Ovary (tissue), 9 donors: Measurements from ENCODE around the gene TTLL11. TPM values are rescaled to one million over a fixed set of nuclear protein-coding genes. Genes with fewer than 3 reads are reported as not detected.

Source experiments
- DNase-seq, 5 donors: peaks; one replicate each; pipeline ENCODE4 v3.0.0-alpha.2; 2019 to 2020
- H3K27ac ChIP-seq, 2 donors: fragments of 200-600 bp; one replicate each; pipeline versions ENCODE4 v1.5.1 to v1.8.0; 2019 to 2022
- H3K27me3 ChIP-seq: fragments of 200-600 bp; one replicate; pipeline ENCODE4 v1.8.0; 2022
- H3K36me3 ChIP-seq: fragments of 200-600 bp; sonication (generic); one replicate; pipeline ENCODE4 v1.5.1; 2019
- H3K4me1 ChIP-seq: one replicate; pipeline ENCODE4 v1.8.1; 2013; ENCODE audit warnings: mild to moderate bottlenecking, moderate library complexity; ENCODE audit not compliant: insufficient read depth
- H3K4me3 ChIP-seq: fragments of 200-600 bp; sonication (generic); one replicate; pipeline ENCODE4 v1.5.1; 2017
- H3K9me3 ChIP-seq, 2 donors: fragments of 200-600 bp in 1 of 2; sonication (generic) in 1 of 2; one replicate each; pipeline versions ENCODE4 v1.5.1 to v1.8.1; 2013 to 2019; ENCODE audit warnings: mild to moderate bottlenecking in 1 of 2, moderate library complexity in 1 of 2
- CTCF ChIP-seq, 3 donors: fragments of 450-650 bp in 2 of 3; fragments of 200-600 bp in 1 of 3; IDR thresholded peaks; one replicate each; pipeline versions ENCODE4 v1.5.1 to v1.8.0; 2016 to 2022; ENCODE audit warnings: antibody characterized with exemption in 3 of 3, mild to moderate bottlenecking in 1 of 3
- EP300 ChIP-seq: sonication (generic); formaldehyde crosslinking; IDR thresholded peaks from one replicate; pipeline ENCODE4 v1.6.1; 2017; ENCODE audit warnings: antibody characterized with exemption
- POLR2A ChIP-seq: fragments of 450-650 bp; IDR thresholded peaks from one replicate; pipeline ENCODE4 v1.6.1; 2017; ENCODE audit warnings: antibody characterized with exemption, mild to moderate bottlenecking, moderate library complexity
- WGBS, 3 donors: extraction: QIAGEN DNeasy Blood & Tissue Kit in 1 of 3; methylation state at CpG; one replicate each; pipeline versions ENCODE4 v1.1.5 to v1.1.7; 2013 to 2017; 5-methylcytosine and 5-hydroxymethylcytosine counted together
- intact Hi-C, 4 donors: fragments of 100-400 bp; cut with DNase I; formaldehyde crosslinking; loops; one replicate each; pipeline versions ENCODE4 v1.11.0 to v1.15.1; 2022 to 2023
- polyA plus RNA-seq, 2 donors: library from polyadenylated mRNA; stranded (reverse); fragments of 200-250 nt in 1 of 2; fragments of 350-450 nt in 1 of 2; fragmentation: Illumina TruSeq in 1 of 2; extraction: RNeasy Lipid Tissue Mini Kit (QIAGEN cat#74804) in 1 of 2; gene quantifications; one replicate each; pipeline ENCODE4 v1.2.3, GENCODE V29; 2013 to 2014
- total RNA-seq, 7 donors: library from RNA; depleted of rRNA in 2 of 7; stranded (reverse); fragments of >200 nt in 2 of 7; fragmentation: NEBNext Ultra II Directional in 3 of 7; extraction: Animal tissue kit (Norgen Biotek cat#: 25700) in 3 of 7; gene quantifications; one replicate each; pipeline versions ENCODE4 v1.1.0 to v1.2.4, GENCODE V29; 2016 to 2023
- donor health status: DM: no; HTN: no; CAD: no; lungs with moderate emphysema.
- donor health status: DM: no; HTN: no; CAD: no.
- donor health status: Bipolar disorder and iron deficiency.
- donor health status: DM: yes; HTN: yes; CAD: no.
- donor health status: DM: no; HTN: no; CAD: no.
- donor health status: DM: yes; HTN: yes; CAD: no.

The TTLL11 gene
- total and polyA plus RNA-seq, 9 donors = 6.1 to 13.5 (median 9.2) TPM

- Histone ChIP-seq H3K27ac (no peak overlapping the region), H3K9me3 (no peaks in the 10 kb centered on the region), H3K4me3 (no peak overlapping the region), H3K4me1 (peaks cover 5% of the 10 kb centered on the region), H3K36me3 (no peaks in the 10 kb centered on the region), H3K27me3 (no peaks in the 10 kb centered on the region)
- TF ChIP-seq EP300 (no peak), CTCF (IDR thresholded peaks at IDR 0.05) (no peak), POLR2A (no peak)
- WGBS, 3 donors = 30 to 31% (median 31%) methylated on average over 20 of the region's 20 CpGs
- intact Hi-C loops = no loop called here
- no peak for DNase-seq
Measured at GRCh38 chr9:121819428-121820231, 273.5 kb downstream of the TTLL11 start.

- DNase-seq = no peak
- TF ChIP-seq CTCF (IDR thresholded peaks at IDR 0.05) (no peak), POLR2A (no peak), EP300 (no peak)
- Histone ChIP-seq H3K36me3 (no peaks in the 10 kb centered on the region), H3K9me3 (no peaks in the 10 kb centered on the region), H3K4me1 (peaks cover 5% of the 10 kb centered on the region), H3K4me3 (no peak overlapping the region), H3K27me3 (no peaks in the 10 kb centered on the region), H3K27ac (no peak overlapping the region)
- 87 to 92% (median 89%) methylated on average over 12 of the region's 12 CpGs for WGBS, 3 donors
- intact Hi-C loops = no loop called here
Measured at GRCh38 chr9:121818841-121819427, 274.2 kb downstream of the TTLL11 start.

- Histone ChIP-seq H3K36me3 (no peaks in the 10 kb centered on the region), H3K27ac (no peak overlapping the region), H3K4me3 (no peak overlapping the region), H3K9me3 (no peaks in the 10 kb centered on the region), H3K27me3 (no peaks in the 10 kb centered on the region), H3K4me1 (peaks cover 5% of the 10 kb centered on the region)
- 83 to 89% (median 84%) methylated on average over 19 of the region's 19 CpGs for WGBS, 3 donors
- intact Hi-C loops = no loop called here
- DNase-seq = no peak
- no peak for TF ChIP-seq CTCF (IDR thresholded peaks at IDR 0.05)
- no peak for TF ChIP-seq EP300
- TF ChIP-seq POLR2A = no peak
Measured at GRCh38 chr9:121818016-121818661, 275.0 kb downstream of the TTLL11 start.

GRCh38 chr9:121817476-121817875 is 275.6 kb downstream of the TTLL11 start:
- TF ChIP-seq POLR2A = no peak
- TF ChIP-seq CTCF (IDR thresholded peaks at IDR 0.05) = no peak
- TF ChIP-seq EP300 = no peak
- intact Hi-C loops = no loop called here
- H3K27ac ChIP-seq = no peak overlapping the region
- no peaks in the 10 kb centered on the region for H3K36me3 ChIP-seq
- H3K9me3 ChIP-seq = no peaks in the 10 kb centered on the region
- DNase-seq = no peak
- H3K4me1 ChIP-seq = peaks cover 5% of the 10 kb centered on the region
- H3K4me3 ChIP-seq = no peak overlapping the region
- no peaks in the 10 kb centered on the region for H3K27me3 ChIP-seq
- 93 to 95% (median 93%) methylated on average over 9 of the region's 9 CpGs for WGBS, 3 donors
